ENCODE measurements around the gene MYO15A.

MYO15A gene

GRCh38 chr17:18106211-18106610 lies 2.3 kb upstream of the MYO15A start:
- Histone ChIP-seq H3K9me3 (ENCODE audit: low read length) (no peaks in the 10 kb centered on the region), H3K4me1 (ENCODE audit: insufficient read depth, low read length) (no peaks in the 10 kb centered on the region), H3K36me3 (ENCODE audit: insufficient read depth, low read length) (peaks cover 13% of the 10 kb centered on the region), H3K4me3 (ENCODE audit: low read depth in 1 of 2, low read length in 2 of 2) (no peak overlapping the region), H3K27me3 (ENCODE audit: control insufficient read depth in 1 of 2, insufficient read depth in 2 of 2, low read length in 2 of 2) (no peaks in the 10 kb centered on the region), H3K9ac (ENCODE audit: low read length) (no peak overlapping the region), H3K27ac (ENCODE audit: low read depth, low read length) (no peak overlapping the region)

GRCh38 chr17:18107061-18107790 lies 1.3 kb upstream of the MYO15A start:
- no peaks in the 10 kb centered on the region for H3K4me1 ChIP-seq (ENCODE audit: insufficient read depth, low read length)
- peaks cover 13% of the 10 kb centered on the region for H3K36me3 ChIP-seq (ENCODE audit: insufficient read depth, low read length)
- H3K27ac ChIP-seq (ENCODE audit: low read depth, low read length), result no peak overlapping the region

GRCh38 chr17:18107971-18108370 lies 585 bp upstream of the MYO15A start:
- Histone ChIP-seq H3K27ac (ENCODE audit: low read depth, low read length) (no peak overlapping the region), H3K9ac (ENCODE audit: low read length) (no peak overlapping the region), H3K4me3 (ENCODE audit: low read depth in 1 of 2, low read length in 2 of 2) (no peak overlapping the region), H3K9me3 (ENCODE audit: low read length) (no peaks in the 10 kb centered on the region), H3K4me1 (ENCODE audit: insufficient read depth, low read length) (no peaks in the 10 kb centered on the region), H3K27me3 (ENCODE audit: control insufficient read depth in 1 of 2, insufficient read depth in 2 of 2, low read length in 2 of 2) (no peaks in the 10 kb centered on the region), H3K36me3 (ENCODE audit: insufficient read depth, low read length) (peaks cover 13% of the 10 kb centered on the region)

More at GRCh38 chr17:18107061-18107790, 1.3 kb upstream of the MYO15A start:
- Histone ChIP-seq H3K9me3 (ENCODE audit: low read length) (no peaks in the 10 kb centered on the region), H3K4me3 (ENCODE audit: low read depth in 1 of 2, low read length in 2 of 2) (no peak overlapping the region), H3K27me3 (ENCODE audit: control insufficient read depth in 1 of 2, insufficient read depth in 2 of 2, low read length in 2 of 2) (no peaks in the 10 kb centered on the region), H3K9ac (ENCODE audit: low read length) (no peak overlapping the region)

- no peaks in the 10 kb centered on the region for H3K4me1 ChIP-seq (ENCODE audit: insufficient read depth, low read length)
- no peak overlapping the region for H3K9ac ChIP-seq (ENCODE audit: low read length)
- H3K36me3 ChIP-seq (ENCODE audit: insufficient read depth, low read length), result peaks cover 7% of the 10 kb centered on the region
- H3K27ac ChIP-seq (ENCODE audit: low read depth, low read length), result no peak overlapping the region
- no peaks in the 10 kb centered on the region for H3K9me3 ChIP-seq (ENCODE audit: low read length)
- no peak overlapping the region for H3K4me3 ChIP-seq (ENCODE audit: low read depth in 1 of 2, low read length in 2 of 2)
- no peaks in the 10 kb centered on the region for H3K27me3 ChIP-seq (ENCODE audit: control insufficient read depth in 1 of 2, insufficient read depth in 2 of 2, low read length in 2 of 2)
Measured at GRCh38 chr17:18109935-18110485, 1.5 kb downstream of the MYO15A start.

GRCh38 chr17:18110636-18111145 lies 2.1 kb downstream of the MYO15A start:
- H3K9me3 ChIP-seq (ENCODE audit: low read length), result no peaks in the 10 kb centered on the region
- H3K4me1 ChIP-seq (ENCODE audit: insufficient read depth, low read length), result no peaks in the 10 kb centered on the region
- H3K27ac ChIP-seq (ENCODE audit: low read depth, low read length), result no peak overlapping the region
- no peaks in the 10 kb centered on the region for H3K27me3 ChIP-seq (ENCODE audit: control insufficient read depth in 1 of 2, insufficient read depth in 2 of 2, low read length in 2 of 2)
- peaks cover 7% of the 10 kb centered on the region for H3K36me3 ChIP-seq (ENCODE audit: insufficient read depth, low read length)
- no peak overlapping the region for H3K9ac ChIP-seq (ENCODE audit: low read length)
- H3K4me3 ChIP-seq (ENCODE audit: low read depth in 1 of 2, low read length in 2 of 2), result no peak overlapping the region

GRCh38 chr17:18111330-18111971 lies 2.9 kb downstream of the MYO15A start:
- Histone ChIP-seq H3K36me3 (ENCODE audit: insufficient read depth, low read length) (peaks cover 7% of the 10 kb centered on the region), H3K9me3 (ENCODE audit: low read length) (no peaks in the 10 kb centered on the region), H3K27me3 (ENCODE audit: control insufficient read depth in 1 of 2, insufficient read depth in 2 of 2, low read length in 2 of 2) (no peaks in the 10 kb centered on the region), H3K9ac (ENCODE audit: low read length) (no peak overlapping the region), H3K4me3 (ENCODE audit: low read depth in 1 of 2, low read length in 2 of 2) (no peak overlapping the region), H3K27ac (ENCODE audit: low read depth, low read length) (no peak overlapping the region), H3K4me1 (ENCODE audit: insufficient read depth, low read length) (no peaks in the 10 kb centered on the region)

- H3K27me3 ChIP-seq (ENCODE audit: control insufficient read depth in 1 of 2, insufficient read depth in 2 of 2, low read length in 2 of 2), result no peaks in the 10 kb centered on the region
- no peak overlapping the region for H3K4me3 ChIP-seq (ENCODE audit: low read depth in 1 of 2, low read length in 2 of 2)
- no peak overlapping the region for H3K27ac ChIP-seq (ENCODE audit: low read depth, low read length)
- H3K9ac ChIP-seq (ENCODE audit: low read length), result no peak overlapping the region
- no peaks in the 10 kb centered on the region for H3K9me3 ChIP-seq (ENCODE audit: low read length)
- H3K36me3 ChIP-seq (ENCODE audit: insufficient read depth, low read length), result no peaks in the 10 kb centered on the region
- H3K4me1 ChIP-seq (ENCODE audit: insufficient read depth, low read length), result no peaks in the 10 kb centered on the region
Measured at GRCh38 chr17:18115517-18115916, 7.0 kb downstream of the MYO15A start.

- H3K27ac ChIP-seq (ENCODE audit: low read depth, low read length), result no peak overlapping the region
- H3K4me1 ChIP-seq (ENCODE audit: insufficient read depth, low read length), result no peaks in the 10 kb centered on the region
- H3K4me3 ChIP-seq (ENCODE audit: low read depth in 1 of 2, low read length in 2 of 2), result no peak overlapping the region
- no peaks in the 10 kb centered on the region for H3K36me3 ChIP-seq (ENCODE audit: insufficient read depth, low read length)
- H3K9ac ChIP-seq (ENCODE audit: low read length), result no peak overlapping the region
- no peaks in the 10 kb centered on the region for H3K9me3 ChIP-seq (ENCODE audit: low read length)
- no peaks in the 10 kb centered on the region for H3K27me3 ChIP-seq (ENCODE audit: control insufficient read depth in 1 of 2, insufficient read depth in 2 of 2, low read length in 2 of 2)
Measured at GRCh38 chr17:18116078-18116477, 7.5 kb downstream of the MYO15A start.

GRCh38 chr17:18117533-18117932 lies 9.0 kb downstream of the MYO15A start:
- no peak overlapping the region for H3K4me3 ChIP-seq (ENCODE audit: low read depth in 1 of 2, low read length in 2 of 2)
- H3K27ac ChIP-seq (ENCODE audit: low read depth, low read length), result no peak overlapping the region
- no peak overlapping the region for H3K9ac ChIP-seq (ENCODE audit: low read length)
- no peaks in the 10 kb centered on the region for H3K36me3 ChIP-seq (ENCODE audit: insufficient read depth, low read length)
- H3K4me1 ChIP-seq (ENCODE audit: insufficient read depth, low read length), result no peaks in the 10 kb centered on the region
- H3K27me3 ChIP-seq (ENCODE audit: control insufficient read depth in 1 of 2, insufficient read depth in 2 of 2, low read length in 2 of 2), result no peaks in the 10 kb centered on the region
- H3K9me3 ChIP-seq (ENCODE audit: low read length), result no peaks in the 10 kb centered on the region

- no peak overlapping the region for H3K27ac ChIP-seq (ENCODE audit: low read depth, low read length)
- H3K9me3 ChIP-seq (ENCODE audit: low read length), result no peaks in the 10 kb centered on the region
- no peak overlapping the region for H3K4me3 ChIP-seq (ENCODE audit: low read depth in 1 of 2, low read length in 2 of 2)
- H3K36me3 ChIP-seq (ENCODE audit: insufficient read depth, low read length), result no peaks in the 10 kb centered on the region
- H3K4me1 ChIP-seq (ENCODE audit: insufficient read depth, low read length), result no peaks in the 10 kb centered on the region
- H3K27me3 ChIP-seq (ENCODE audit: control insufficient read depth in 1 of 2, insufficient read depth in 2 of 2, low read length in 2 of 2), result no peaks in the 10 kb centered on the region
- H3K9ac ChIP-seq (ENCODE audit: low read length), result no peak overlapping the region
Measured at GRCh38 chr17:18117982-18118975, 9.7 kb downstream of the MYO15A start.
